GM19193 (cell line): ENCODE results near the gene SH3RF1.

Experiments
- POLR2A ChIP-seq: IDR thresholded peaks from 4 replicates; pipeline ENCODE4 v1.6.1; 2011; ENCODE audit not compliant: insufficient read depth, insufficient read length; ENCODE audit errors: extremely low read depth

SH3RF1 gene

GRCh38 chr4:169270810-169271691 is at the start of gene SH3RF1:
TSS of gene SH3RF1 (minus strand) at chr4:169270956. CDS start at chr4:169269212, 1,744 bp downstream.
- TF ChIP-seq POLR2A = peak; percentile 56

- no peak for TF ChIP-seq POLR2A
Observed at GRCh38 chr4:169315530-169316343, 45.0 kb upstream of the SH3RF1 start.

- no peak for TF ChIP-seq POLR2A
Observed at GRCh38 chr4:169314906-169315305, 44.1 kb upstream of the SH3RF1 start.

- no peak for TF ChIP-seq POLR2A
Observed at GRCh38 chr4:169313732-169314131, 43.0 kb upstream of the SH3RF1 start.

GRCh38 chr4:169312690-169313422 is 42.1 kb upstream of the SH3RF1 start:
- no peak for TF ChIP-seq POLR2A

GRCh38 chr4:169311643-169312365 is 41.0 kb upstream of the SH3RF1 start:
- TF ChIP-seq POLR2A = no peak

- no peak for TF ChIP-seq POLR2A
Observed at GRCh38 chr4:169309326-169309967, 38.7 kb upstream of the SH3RF1 start.

- TF ChIP-seq POLR2A = no peak
Observed at GRCh38 chr4:169307576-169307975, 36.8 kb upstream of the SH3RF1 start.

- no peak for TF ChIP-seq POLR2A
Observed at GRCh38 chr4:169305651-169306050, 34.9 kb upstream of the SH3RF1 start.

GRCh38 chr4:169305173-169305572 is 34.4 kb upstream of the SH3RF1 start:
- TF ChIP-seq POLR2A = no peak

- TF ChIP-seq POLR2A = no peak
Observed at GRCh38 chr4:169295822-169296221, 25.1 kb upstream of the SH3RF1 start.

GRCh38 chr4:169293343-169294176 is 22.8 kb upstream of the SH3RF1 start:
- no peak for TF ChIP-seq POLR2A

- no peak for TF ChIP-seq POLR2A
Observed at GRCh38 chr4:169286562-169287301, 16.0 kb upstream of the SH3RF1 start.

- no peak for TF ChIP-seq POLR2A
Observed at GRCh38 chr4:169283114-169283509, 12.4 kb upstream of the SH3RF1 start.
